ENCODE measurements around the gene HBEGF. TPM values are rescaled to one million over a fixed set of nuclear protein-coding genes. Genes with fewer than 3 reads are reported as not detected.

Gene HBEGF
- total and polyA plus RNA-seq, 10 of the 15 experiments (the other 5 are each of a cell fraction or from before 2014, with no cell fraction given) = 0.87 to 3.1 (median 2.1) TPM

DNA sequence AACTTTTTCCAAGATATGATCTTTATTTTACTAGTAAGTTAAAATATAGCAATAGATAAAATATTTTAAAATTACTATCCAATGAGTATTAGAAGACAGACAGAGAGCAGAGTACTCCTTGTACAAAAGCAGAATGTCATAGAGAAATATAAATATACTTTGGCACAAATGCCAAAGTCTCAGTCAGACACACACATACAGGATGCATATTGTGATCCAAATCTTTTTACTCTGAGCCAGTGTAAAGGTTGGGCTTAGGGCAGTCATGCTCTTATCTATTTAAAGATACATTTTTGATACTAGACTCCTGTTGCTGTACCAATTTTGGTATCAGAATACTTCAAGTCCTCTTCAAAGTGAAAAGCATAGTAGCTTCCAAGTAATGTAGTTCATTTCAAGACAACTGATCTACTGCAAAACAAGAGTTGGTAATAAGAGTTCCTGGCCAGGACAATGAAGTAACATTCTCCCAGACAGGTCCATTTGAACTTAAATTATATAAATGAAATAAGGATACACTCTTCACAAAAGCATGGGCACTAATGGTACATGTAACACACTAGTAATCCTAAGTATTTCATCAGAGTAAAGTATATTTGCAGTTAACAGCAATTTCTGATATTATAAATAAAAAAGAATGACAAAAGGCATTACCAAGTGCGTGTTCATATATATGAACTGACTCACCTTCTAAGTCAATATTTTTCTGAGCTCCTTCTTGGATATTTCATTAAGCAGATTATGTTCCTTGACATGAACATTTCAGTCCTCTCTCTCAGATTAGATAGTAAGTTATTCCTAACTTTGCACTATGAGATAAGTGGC lies 54.0 kb downstream of the HBEGF start:
- no peak for FAIRE-seq

More for the DNA sequence above, 54.0 kb downstream of the HBEGF start:
- CTCF ChIA-PET = interaction anchor here (0.5 to 1.7 kb wide), 4 partner anchors 10 to 60 kb away, joined by 3 to 9 read pairs (median 4); partner anchors contain the start of gene PFDN1
- in situ Hi-C loops (cut with MboI) = no loop called here
- Histone ChIP-seq H3K36me3 (ENCODE audit: control insufficient read depth in 2 of 2, insufficient read depth in 2 of 2, low read length in 1 of 2) (no peaks in the 10 kb centered on the region), H3K9ac (ENCODE audit: control insufficient read depth, insufficient read depth, low read length) (no peak overlapping the region), H4K20me1 (ENCODE audit: control insufficient read depth, insufficient read depth) (no peaks in the 10 kb centered on the region), H3K27me3 (replicated peaks in 1 of 2; ENCODE audit: control insufficient read depth in 2 of 2, insufficient read depth in 2 of 2, low read length in 1 of 2) (no peaks in the 10 kb centered on the region), H3K9me3 (replicated peaks; ENCODE audit: control insufficient read depth, insufficient read depth, low read length) (no peaks in the 10 kb centered on the region), H3K27ac (ENCODE audit: control insufficient read depth, insufficient read depth) (no peak overlapping the region; the same call in 1 of the 2 replicates), H3K4me3 (no peak overlapping the region), H2AFZ (ENCODE audit: control insufficient read depth, low read depth, low read length) (no peak overlapping the region), H3K4me1 (ENCODE audit: control insufficient read depth, insufficient read depth, low read length) (no peaks in the 10 kb centered on the region), H3K4me2 (ENCODE audit: control insufficient read depth, insufficient read depth) (no peak overlapping the region), H3K79me2 (ENCODE audit: control insufficient read depth, insufficient read depth, low read length) (peaks cover 39% of the 10 kb centered on the region)
- RAD21 ChIA-PET (ENCODE audit: unreplicated experiment) = interaction anchor here (1.1 to 1.4 kb wide), 3 partner anchors 54 to 123 kb away, joined by 3 read pairs; partner anchors contain the start of gene HBEGF
- no peak for TF ChIP-seq CREB1 (IDR thresholded peaks at IDR 0.05; ENCODE audit: low read depth)
- TF ChIP-seq, protein P1, sequence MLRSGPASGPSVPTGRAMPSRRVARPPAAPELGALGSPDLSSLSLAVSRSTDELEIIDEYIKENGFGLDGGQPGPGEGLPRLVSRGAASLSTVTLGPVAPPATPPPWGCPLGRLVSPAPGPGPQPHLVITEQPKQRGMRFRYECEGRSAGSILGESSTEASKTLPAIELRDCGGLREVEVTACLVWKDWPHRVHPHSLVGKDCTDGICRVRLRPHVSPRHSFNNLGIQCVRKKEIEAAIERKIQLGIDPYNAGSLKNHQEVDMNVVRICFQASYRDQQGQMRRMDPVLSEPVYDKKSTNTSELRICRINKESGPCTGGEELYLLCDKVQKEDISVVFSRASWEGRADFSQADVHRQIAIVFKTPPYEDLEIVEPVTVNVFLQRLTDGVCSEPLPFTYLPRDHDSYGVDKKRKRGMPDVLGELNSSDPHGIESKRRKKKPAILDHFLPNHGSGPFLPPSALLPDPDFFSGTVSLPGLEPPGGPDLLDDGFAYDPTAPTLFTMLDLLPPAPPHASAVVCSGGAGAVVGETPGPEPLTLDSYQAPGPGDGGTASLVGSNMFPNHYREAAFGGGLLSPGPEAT (IDR thresholded peaks at IDR 0.05; ENCODE audit: low read depth) = no peak
- TF ChIP-seq, protein P2, sequence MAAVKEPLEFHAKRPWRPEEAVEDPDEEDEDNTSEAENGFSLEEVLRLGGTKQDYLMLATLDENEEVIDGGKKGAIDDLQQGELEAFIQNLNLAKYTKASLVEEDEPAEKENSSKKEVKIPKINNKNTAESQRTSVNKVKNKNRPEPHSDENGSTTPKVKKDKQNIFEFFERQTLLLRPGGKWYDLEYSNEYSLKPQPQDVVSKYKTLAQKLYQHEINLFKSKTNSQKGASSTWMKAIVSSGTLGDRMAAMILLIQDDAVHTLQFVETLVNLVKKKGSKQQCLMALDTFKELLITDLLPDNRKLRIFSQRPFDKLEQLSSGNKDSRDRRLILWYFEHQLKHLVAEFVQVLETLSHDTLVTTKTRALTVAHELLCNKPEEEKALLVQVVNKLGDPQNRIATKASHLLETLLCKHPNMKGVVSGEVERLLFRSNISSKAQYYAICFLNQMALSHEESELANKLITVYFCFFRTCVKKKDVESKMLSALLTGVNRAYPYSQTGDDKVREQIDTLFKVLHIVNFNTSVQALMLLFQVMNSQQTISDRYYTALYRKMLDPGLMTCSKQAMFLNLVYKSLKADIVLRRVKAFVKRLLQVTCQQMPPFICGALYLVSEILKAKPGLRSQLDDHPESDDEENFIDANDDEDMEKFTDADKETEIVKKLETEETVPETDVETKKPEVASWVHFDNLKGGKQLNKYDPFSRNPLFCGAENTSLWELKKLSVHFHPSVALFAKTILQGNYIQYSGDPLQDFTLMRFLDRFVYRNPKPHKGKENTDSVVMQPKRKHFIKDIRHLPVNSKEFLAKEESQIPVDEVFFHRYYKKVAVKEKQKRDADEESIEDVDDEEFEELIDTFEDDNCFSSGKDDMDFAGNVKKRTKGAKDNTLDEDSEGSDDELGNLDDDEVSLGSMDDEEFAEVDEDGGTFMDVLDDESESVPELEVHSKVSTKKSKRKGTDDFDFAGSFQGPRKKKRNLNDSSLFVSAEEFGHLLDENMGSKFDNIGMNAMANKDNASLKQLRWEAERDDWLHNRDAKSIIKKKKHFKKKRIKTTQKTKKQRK (IDR thresholded peaks at IDR 0.05; ENCODE audit: low read depth, low read length) = no peak
- no peak for TF ChIP-seq JUNB (IDR thresholded peaks at IDR 0.05)
- no peak for TF ChIP-seq RAD51 (IDR thresholded peaks at IDR 0.05)
- TF ChIP-seq, protein P3, sequence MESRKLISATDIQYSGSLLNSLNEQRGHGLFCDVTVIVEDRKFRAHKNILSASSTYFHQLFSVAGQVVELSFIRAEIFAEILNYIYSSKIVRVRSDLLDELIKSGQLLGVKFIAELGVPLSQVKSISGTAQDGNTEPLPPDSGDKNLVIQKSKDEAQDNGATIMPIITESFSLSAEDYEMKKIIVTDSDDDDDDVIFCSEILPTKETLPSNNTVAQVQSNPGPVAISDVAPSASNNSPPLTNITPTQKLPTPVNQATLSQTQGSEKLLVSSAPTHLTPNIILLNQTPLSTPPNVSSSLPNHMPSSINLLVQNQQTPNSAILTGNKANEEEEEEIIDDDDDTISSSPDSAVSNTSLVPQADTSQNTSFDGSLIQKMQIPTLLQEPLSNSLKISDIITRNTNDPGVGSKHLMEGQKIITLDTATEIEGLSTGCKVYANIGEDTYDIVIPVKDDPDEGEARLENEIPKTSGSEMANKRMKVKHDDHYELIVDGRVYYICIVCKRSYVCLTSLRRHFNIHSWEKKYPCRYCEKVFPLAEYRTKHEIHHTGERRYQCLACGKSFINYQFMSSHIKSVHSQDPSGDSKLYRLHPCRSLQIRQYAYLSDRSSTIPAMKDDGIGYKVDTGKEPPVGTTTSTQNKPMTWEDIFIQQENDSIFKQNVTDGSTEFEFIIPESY (IDR thresholded peaks at IDR 0.05) = no peak
- TF ChIP-seq SMARCA5 (IDR thresholded peaks at IDR 0.05) = no peak
- no peak for TF ChIP-seq IRF4 (IDR thresholded peaks at IDR 0.05; ENCODE audit: low read depth, low read length)
- TF ChIP-seq, protein P4, sequence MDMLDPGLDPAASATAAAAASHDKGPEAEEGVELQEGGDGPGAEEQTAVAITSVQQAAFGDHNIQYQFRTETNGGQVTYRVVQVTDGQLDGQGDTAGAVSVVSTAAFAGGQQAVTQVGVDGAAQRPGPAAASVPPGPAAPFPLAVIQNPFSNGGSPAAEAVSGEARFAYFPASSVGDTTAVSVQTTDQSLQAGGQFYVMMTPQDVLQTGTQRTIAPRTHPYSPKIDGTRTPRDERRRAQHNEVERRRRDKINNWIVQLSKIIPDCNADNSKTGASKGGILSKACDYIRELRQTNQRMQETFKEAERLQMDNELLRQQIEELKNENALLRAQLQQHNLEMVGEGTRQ (IDR thresholded peaks at IDR 0.05; ENCODE audit: borderline replicate concordance, low read depth, low read length) = no peak
- TF ChIP-seq ZNF217 (IDR thresholded peaks at IDR 0.05) = no peak
- no peak for TF ChIP-seq RCOR1 (conservative IDR thresholded peaks at IDR 0.05; ENCODE audit: low read depth, low read length)
- TF ChIP-seq RB1 (IDR thresholded peaks at IDR 0.05; ENCODE audit: borderline replicate concordance) = no peak
- no peak for TF ChIP-seq CBX5 (IDR thresholded peaks at IDR 0.05; ENCODE audit: low read depth)
- no peak for TF ChIP-seq BACH1 (IDR thresholded peaks at IDR 0.05; ENCODE audit: borderline replicate concordance)
- TF ChIP-seq SREBF2 (IDR thresholded peaks at IDR 0.05; ENCODE audit: low read length) = no peak
- TF ChIP-seq MTA3 (IDR thresholded peaks at IDR 0.05; ENCODE audit: borderline replicate concordance, low read length) = no peak
- WGBS (ENCODE audit: insufficient coverage, insufficient replicate concordance, low lambda C conversion rate, missing lambda C conversion rate) = 97% methylated on average over 1 of the region's 1 CpG
- SMC1A ChIA-PET (ENCODE audit: uncharacterized antibody, unreplicated experiment) = interaction anchor here (0.8 to 2.4 kb wide), 6 partner anchors 11 to 49 kb away, joined by 3 to 10 read pairs (median 3); partner anchors contain the start of gene PFDN1
- ATAC-seq (no peak), DNase-seq (ENCODE audit: low read depth, low spot score) (no peak)
- BruUV-seq (replicated peaks) = no TSS peak
- POLR2A ChIA-PET = interaction anchor here (1.5 kb wide), 1 partner anchor 8 kb away, joined by 4 read pairs; no protein-coding TSS in a partner anchor
- intact Hi-C loops (cut with micrococcal nuclease; ENCODE audit: unreplicated experiment) = no loop called here

Measured in GM12878 (cell line).